SK-N-DZ (cell line): ENCODE measurements around the gene PAF1.

ENCODE experiments used
- DNase-seq: peaks from one replicate; pipeline ENCODE4 v3.0.0-alpha.2; 2015; ENCODE audit warnings: low spot score

PAF1 gene

GRCh38 chr19:39405958-39406655 lies 15.2 kb upstream of the PAF1 start:
- DNase-seq: no peak

GRCh38 chr19:39405261-39405957 lies 14.5 kb upstream of the PAF1 start:
- DNase-seq: no peak

- peak; percentile 57 for DNase-seq
Measured at GRCh38 chr19:39403331-39404312, 12.7 kb upstream of the PAF1 start.

- DNase-seq: peak; percentile 62
Measured at GRCh38 chr19:39402346-39403300, 11.7 kb upstream of the PAF1 start.

GRCh38 chr19:39401549-39402345 lies 10.8 kb upstream of the PAF1 start:
- no peak for DNase-seq

GRCh38 chr19:39401070-39401548 lies 10.2 kb upstream of the PAF1 start:
- no peak for DNase-seq

- DNase-seq: no peak
Measured at GRCh38 chr19:39400061-39400460, 9.2 kb upstream of the PAF1 start.

- no peak for DNase-seq
Measured at GRCh38 chr19:39399668-39400050, 8.8 kb upstream of the PAF1 start.

- DNase-seq: no peak
Measured at GRCh38 chr19:39398297-39398864, 7.5 kb upstream of the PAF1 start.

GRCh38 chr19:39397360-39398296 lies 6.7 kb upstream of the PAF1 start:
- DNase-seq: peak; percentile 61

- no peak for DNase-seq
Measured at GRCh38 chr19:39390451-39390750, 505 bp downstream of the PAF1 start.

- no peak for DNase-seq
Measured at GRCh38 chr19:39389631-39390414, 1.1 kb downstream of the PAF1 start.

- DNase-seq: no peak
Measured at GRCh38 chr19:39388657-39389056, 2.2 kb downstream of the PAF1 start.

GRCh38 chr19:39386557-39386956 lies 4.3 kb downstream of the PAF1 start:
- DNase-seq: no peak

- no peak for DNase-seq
Measured at GRCh38 chr19:39385629-39386411, 5.1 kb downstream of the PAF1 start.

GRCh38 chr19:39384839-39385568 lies 5.9 kb downstream of the PAF1 start:
- no peak for DNase-seq
